Heart left ventricle (tissue), 16 donors: ENCODE results near the gene HMGB4. TPM values are rescaled to one million over a fixed set of nuclear protein-coding genes. Genes with fewer than 3 reads are reported as not detected.

Source experiments
- ATAC-seq, 4 donors: fragments of 200-7000 bp; cut with Tn5 transposase; one replicate each; pipeline ENCODE4 v1.9.1; 2020 to 2022; ENCODE audit warnings: moderate library complexity in 4 of 4, mild to moderate bottlenecking in 3 of 4, moderate number of reproducible peaks in 1 of 4
- DNase-seq, 5 donors: peaks; one replicate each; pipeline ENCODE4 v3.0.0-alpha.2; 2020
- H3K27ac ChIP-seq, 12 donors: fragments of 200-600 bp; sonication (generic) in 4 of 12; one replicate each; pipeline versions ENCODE4 v1.5.0 to v1.8.0; 2016 to 2022; ENCODE audit warnings: mild to moderate bottlenecking in 2 of 12
- H3K27me3 ChIP-seq, 9 donors: fragments of 200-600 bp; sonication (generic) in 2 of 9; one replicate each; pipeline versions ENCODE4 v1.5.1 to v1.8.0; 2016 to 2022; ENCODE audit warnings: mild to moderate bottlenecking in 3 of 9
- H3K36me3 ChIP-seq, 9 donors: fragments of 200-600 bp; sonication (generic) in 2 of 9; one replicate each; pipeline versions ENCODE4 v1.5.0 to v1.8.0; 2018 to 2022; ENCODE audit warnings: mild to moderate bottlenecking in 2 of 9
- H3K4me1 ChIP-seq, 12 donors: fragments of 200-600 bp; sonication (generic) in 4 of 12; one replicate each; pipeline versions ENCODE4 v1.5.0 to v1.8.0; 2016 to 2022; ENCODE audit warnings: mild to moderate bottlenecking in 3 of 12
- H3K4me3 ChIP-seq, 12 donors: fragments of 200-600 bp; sonication (generic) in 4 of 12; one replicate each; pipeline versions ENCODE4 v1.5.0 to v1.8.0; 2017 to 2022; ENCODE audit warnings: mild to moderate bottlenecking in 9 of 12, moderate library complexity in 4 of 12
- H3K9me3 ChIP-seq, 12 donors: fragments of 200-600 bp; sonication (generic) in 4 of 12; one replicate each; pipeline versions ENCODE4 v1.5.0 to v1.8.0; 2016 to 2022; ENCODE audit warnings: mild to moderate bottlenecking in 1 of 12
- CTCF ChIP-seq, 12 donors: fragments of 200-600 bp; sonication (generic) in 4 of 12; IDR thresholded peaks; one replicate each; pipeline versions ENCODE4 v1.5.0 to v1.8.0; 2018 to 2022; ENCODE audit warnings: antibody characterized with exemption in 12 of 12, mild to moderate bottlenecking in 5 of 12
- POLR2A ChIP-seq, 2 donors: fragments of 450-650 bp; IDR thresholded peaks; one replicate each; pipeline ENCODE4 v1.6.1; 2017; ENCODE audit warnings: antibody characterized with exemption in 2 of 2, mild to moderate bottlenecking in 2 of 2, moderate library complexity in 2 of 2
- WGBS, 4 donors: extraction: QIAGEN DNeasy Blood & Tissue Kit in 2 of 4; methylation state at CpG; one replicate each; pipeline versions ENCODE4 v1.1.5 to v1.1.7; 2013 to 2018; 5-methylcytosine and 5-hydroxymethylcytosine counted together
- intact Hi-C, 10 donors: fragments of 100-400 bp; cut with DNase I; formaldehyde crosslinking; loops; one replicate each; pipeline versions ENCODE4 v1.11.1 to v1.14.2; 2022
- polyA plus RNA-seq, 2 donors: library from polyadenylated mRNA; stranded (reverse); fragments of 200-250 nt; gene quantifications; one replicate each; pipeline ENCODE4 v1.2.3, GENCODE V29; 2013
- total RNA-seq, 9 donors: library from RNA; depleted of rRNA in 2 of 9; stranded (reverse); fragments of >200 nt in 2 of 9; fragmentation: NEBNext Ultra II Directional in 3 of 9; extraction: Animal tissue kit (Norgen Biotek cat#: 25700) in 3 of 9; gene quantifications; one replicate each; pipeline versions ENCODE4 v1.1.0 to v1.2.4, GENCODE V29; 2016 to 2023
- donor health status: ischemic (EF 13 %, LVEDD 7.1; RV severe dilation, severe dysfunction).
- donor health status: healthy with polysubstance abuse.
- donor health status: DM: no; HTN: yes; CAD: no.
- donor health status: DM: no; HTN: no; CAD: no.
- donor health status: ischemic (EF 25% LVEDD 6.9; RV normal size, moderate dysfunction).
- donor health status: ischemic (EF 25% LVEDD 5.7; RV mildly dilated, moderate dysfunction).
- donor health status: healthy.
- donor health status: DM: yes; HTN: yes; CAD: no.
- donor health status: ischemic (EF 35%, LVEDD 5.7; RV mildly dilated, moderate dysfunction).
- donor health status: nonischemic (EF 11% LVEDD 7.7; RV severe dilation, severe dysfunction).
- donor health status: DM: yes; HTN: yes; CAD: no.
- donor health status: PGD.
- donor health status: ischemic (EF 29% LVEDD 5.4; RV normal size, mild dysfunction).
- donor health status: nonischemic (EF 23%, LVEDD 6.1; RV moderate dilation, normal function).

HMGB4 gene
- total and polyA plus RNA-seq, 11 donors = not detected

DNA sequence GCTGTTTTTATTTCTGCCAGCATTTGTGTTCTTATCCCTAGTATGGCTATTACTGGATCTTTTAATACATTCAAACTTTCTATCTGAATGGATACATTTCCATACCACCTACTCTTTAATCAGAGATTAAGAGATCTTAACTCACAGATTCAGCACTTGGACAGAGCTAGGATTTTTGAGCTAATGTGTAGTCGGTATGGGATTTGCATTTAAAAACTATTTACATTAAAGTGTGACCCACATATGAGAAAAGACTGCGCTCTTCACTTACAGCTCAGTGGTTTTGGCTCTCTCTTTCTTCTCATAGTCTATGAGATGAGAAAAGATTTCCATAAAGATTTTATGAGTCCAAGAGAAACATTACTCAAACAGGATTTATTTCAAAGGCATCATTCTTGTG, 16.4 kb downstream of the HMGB4 start:
- no peak overlapping the region for H3K27ac ChIP-seq
- H3K4me3 ChIP-seq = no peak overlapping the region
- TF ChIP-seq CTCF (IDR thresholded peaks at IDR 0.05) (no peak), POLR2A (IDR thresholded peaks at IDR 0.05) (no peak)
- H3K4me1 ChIP-seq = peaks cover 0 to 13% (median 0%) of the 10 kb centered on the region in 12 donors
- H3K27me3 ChIP-seq = peaks cover 0 to 10% (median 0%) of the 10 kb centered on the region in 9 donors
- intact Hi-C loops = no loop called here
- no peaks in the 10 kb centered on the region for H3K9me3 ChIP-seq
- ATAC-seq (no peak), DNase-seq (no peak)
- no peaks in the 10 kb centered on the region for H3K36me3 ChIP-seq
- WGBS, 4 donors = 55 to 63% (median 59%) methylated on average over 2 of the region's 2 CpGs

DNA sequence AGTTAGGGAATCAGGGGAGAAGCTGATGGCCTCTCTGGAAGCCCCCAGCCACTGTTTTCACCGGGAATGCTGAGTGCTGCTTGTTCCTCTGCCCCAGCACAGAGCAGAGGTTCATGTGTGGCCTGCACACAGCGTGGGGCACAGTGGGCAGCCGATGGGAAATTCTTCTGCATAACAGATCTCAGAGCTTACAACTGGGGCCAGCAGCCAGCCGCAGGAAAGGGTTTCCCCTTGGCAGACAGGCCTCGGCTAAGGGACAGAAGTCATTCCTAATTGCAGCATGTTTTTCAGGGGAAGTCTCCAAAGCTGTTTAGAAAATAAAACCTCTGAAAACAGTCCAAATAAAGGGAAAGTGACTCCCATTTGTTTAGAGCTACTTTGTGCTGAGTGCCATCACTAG, 22.6 kb downstream of the HMGB4 start:
- ATAC-seq (no peak), DNase-seq (no peak)
- WGBS, 4 donors = 12 to 16% (median 15%) methylated on average over 4 to 5 of the region's 5 CpGs
- H3K36me3 ChIP-seq = no peaks in the 10 kb centered on the region
- intact Hi-C loops = no loop called here
- H3K27ac ChIP-seq = no peak overlapping the region
- no peak overlapping the region for H3K4me3 ChIP-seq
- no peaks in the 10 kb centered on the region for H3K4me1 ChIP-seq
- no peaks in the 10 kb centered on the region for H3K9me3 ChIP-seq
- TF ChIP-seq CTCF (IDR thresholded peaks at IDR 0.05) (no peak), POLR2A (IDR thresholded peaks at IDR 0.05) (no peak)
- H3K27me3 ChIP-seq = peaks cover 0 to 10% (median 0%) of the 10 kb centered on the region in 9 donors

DNA sequence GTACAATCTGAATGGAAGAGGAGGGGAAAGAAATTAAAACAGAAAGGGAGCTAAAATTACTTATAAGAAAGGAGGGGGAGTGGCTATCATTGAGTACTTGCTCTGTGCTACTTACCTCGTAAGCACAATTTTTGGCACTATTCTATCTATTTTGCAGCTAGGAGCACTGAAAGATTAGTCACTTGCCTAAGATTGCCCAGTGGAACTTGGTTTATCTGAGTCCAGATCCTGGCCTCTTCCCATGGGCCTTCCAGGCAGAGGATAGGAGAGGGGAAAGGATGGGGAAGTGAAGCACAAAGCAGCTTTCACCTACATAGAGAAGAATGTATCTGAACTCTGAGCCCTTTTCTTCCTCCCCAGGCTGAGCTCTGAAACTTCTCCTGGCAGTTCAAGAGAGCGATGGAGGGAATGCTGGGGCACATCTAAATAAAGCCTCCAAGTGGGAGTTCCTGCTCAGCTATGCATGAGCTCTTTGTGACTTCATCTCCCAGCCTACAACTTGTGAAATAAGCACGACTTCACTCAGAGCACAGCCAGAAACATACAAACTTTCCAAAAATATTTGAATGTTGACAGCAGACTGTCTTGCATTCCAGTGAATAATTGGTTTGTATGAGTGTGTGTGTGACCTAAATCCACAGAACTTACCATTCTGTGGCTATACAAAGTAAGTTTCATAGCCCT, 29.4 kb downstream of the HMGB4 start:
- ATAC-seq (peak in 3 of 4 donors; percentile 83 to 95 (median 92)), DNase-seq (no peak)
- Histone ChIP-seq H3K36me3 (no peaks in the 10 kb centered on the region), H3K4me3 (no peak overlapping the region), H3K27me3 (peaks cover 0 to under 1% (median 0%) of the 10 kb centered on the region in 9 donors), H3K27ac (peak overlapping the region in 8 of 12 donors; percentile 0 to 62 (median 18)), H3K4me1 (peaks cover 0 to 14% (median 0%) of the 10 kb centered on the region in 12 donors), H3K9me3 (no peaks in the 10 kb centered on the region)
- intact Hi-C loops = no loop called here
- 14 to 44% (median 33%) methylated on average over 3 of the region's 3 CpGs for WGBS, 4 donors
- TF ChIP-seq POLR2A (IDR thresholded peaks at IDR 0.05) = no peak
- no peak for TF ChIP-seq CTCF (IDR thresholded peaks at IDR 0.05)

DNA sequence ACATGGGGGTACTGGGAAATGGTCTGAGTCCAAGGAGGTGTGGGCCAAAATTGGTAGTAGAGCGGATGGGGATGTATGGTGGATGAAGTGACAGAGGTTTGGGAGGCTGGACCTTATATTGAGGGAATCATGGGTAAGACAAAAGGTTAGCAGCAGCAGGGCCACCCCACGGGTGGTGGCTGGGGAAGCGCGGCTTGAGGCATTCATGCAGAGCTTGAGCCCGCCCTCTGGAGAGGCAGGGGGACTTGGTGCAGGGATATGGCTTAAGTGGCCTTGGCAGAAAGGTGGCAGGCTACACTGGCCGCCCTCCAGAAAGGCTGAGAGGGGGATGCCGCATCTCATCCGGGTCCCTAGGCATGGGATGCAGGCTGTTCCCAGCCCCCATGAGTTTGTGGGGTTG, 31.5 kb downstream of the HMGB4 start:
- DNase-seq (no peak), ATAC-seq (no peak)
- H3K4me3 ChIP-seq = no peak overlapping the region
- H3K4me1 ChIP-seq = peaks cover 0 to 24% (median 0%) of the 10 kb centered on the region in 12 donors
- intact Hi-C loops = no loop called here
- TF ChIP-seq CTCF (IDR thresholded peaks at IDR 0.05) (no peak), POLR2A (IDR thresholded peaks at IDR 0.05) (no peak)
- 69 to 80% (median 76%) methylated on average over 8 of the region's 8 CpGs for WGBS, 4 donors
- H3K27me3 ChIP-seq = no peaks in the 10 kb centered on the region
- no peak overlapping the region for H3K27ac ChIP-seq
- H3K36me3 ChIP-seq = no peaks in the 10 kb centered on the region
- no peaks in the 10 kb centered on the region for H3K9me3 ChIP-seq
